Measurements from ENCODE around the gene GNG7. TPM values are rescaled to one million over a fixed set of nuclear protein-coding genes. Genes with fewer than 3 reads are reported as not detected.
A peak's percentile ranks its signal among the peaks of the same experiment; 100 is the strongest.

GNG7 gene
- polyA plus RNA-seq (2011; rRNA removed) = 0.56 and 0.57 TPM in 2 replicates
- 0.30 and 0.32 TPM in 2 replicates for polyA minus RNA-seq (2011; rRNA and poly(A)+ RNA removed)

- H3K27me3 ChIP-seq (ENCODE audit: control insufficient read depth, insufficient read depth, low read length) = peaks cover 27% of the 10 kb centered on the region
- CTCF ChIA-PET = interaction anchor here (1.0 kb wide), 1 partner anchor 65 kb away, joined by 4 read pairs; no protein-coding TSS in a partner anchor
- peak within 1 kb of the TSS; percentile 59 for H3K4me3 ChIP-seq (ENCODE audit: low read depth, low read length)
- no peak for DNase-seq (ENCODE audit: low read depth, low spot score)
- no peak for TF ChIP-seq CTCF (IDR thresholded peaks at IDR 0.05; ENCODE audit: low read depth, low read length)
- no peaks in the 10 kb centered on the region for H3K9me3 ChIP-seq (ENCODE audit: control insufficient read depth, insufficient read depth, low read length)
- no peak within 1 kb of the TSS for H3K27ac ChIP-seq (ENCODE audit: low read depth, low read length)
- POLR2A ChIA-PET = interaction anchor here (0.6 kb wide), 1 partner anchor 302 kb away, joined by 3 read pairs; no protein-coding TSS in a partner anchor
Measured at GRCh38 chr19:2702170-2703076, at the start of gene GNG7. Gene GNG7, minus strand, starts transcription at chr19:2702694. Its CDS starts 182,006 bp downstream, at chr19:2520688.

- POLR2A ChIA-PET = no interaction called here
Measured at GRCh38 chr19:2751438-2751830, 48.9 kb upstream of the GNG7 start.

GRCh38 chr19:2750808-2751437 lies 48.4 kb upstream of the GNG7 start:
- no peaks in the 10 kb centered on the region; the same call in 1 of the 2 replicates for H3K9me3 ChIP-seq (ENCODE audit: control insufficient read depth, insufficient read depth, low read length)

More at GRCh38 chr19:2751438-2751830, 48.9 kb upstream of the GNG7 start:
- TF ChIP-seq CTCF (IDR thresholded peaks at IDR 0.05; ENCODE audit: low read depth, low read length) = no peak
- no peak for DNase-seq (ENCODE audit: low read depth, low spot score)
- Histone ChIP-seq H3K4me3 (ENCODE audit: low read depth, low read length) (no peak overlapping the region), H3K27ac (ENCODE audit: low read depth, low read length) (no peak overlapping the region), H3K9me3 (ENCODE audit: control insufficient read depth, insufficient read depth, low read length) (no peaks in the 10 kb centered on the region; the same call in 1 of the 2 replicates), H3K27me3 (ENCODE audit: control insufficient read depth, insufficient read depth, low read length) (no peaks in the 10 kb centered on the region)
- CTCF ChIA-PET = interaction anchor here (2.1 kb wide), 1 partner anchor 103 kb away, joined by 16 read pairs; no protein-coding TSS in a partner anchor

GRCh38 chr19:2747349-2747748 lies 44.9 kb upstream of the GNG7 start:
- Histone ChIP-seq H3K27ac (ENCODE audit: low read depth, low read length) (no peak overlapping the region), H3K9me3 (ENCODE audit: control insufficient read depth, insufficient read depth, low read length) (no peaks in the 10 kb centered on the region; the same call in 1 of the 2 replicates), H3K4me3 (ENCODE audit: low read depth, low read length) (no peak overlapping the region), H3K27me3 (ENCODE audit: control insufficient read depth, insufficient read depth, low read length) (no peaks in the 10 kb centered on the region)
- POLR2A ChIA-PET = no interaction called here
- DNase-seq (ENCODE audit: low read depth, low spot score) = no peak
- TF ChIP-seq CTCF (IDR thresholded peaks at IDR 0.05; ENCODE audit: low read depth, low read length) = no peak
- CTCF ChIA-PET = interaction anchor here (1.2 to 5.4 kb wide), 2 partner anchors 8 to 99 kb away, joined by 3 to 76 read pairs; no protein-coding TSS in a partner anchor

More at GRCh38 chr19:2750808-2751437, 48.4 kb upstream of the GNG7 start:
- ChIA-PET CTCF (interaction anchor here (2.1 to 5.4 kb wide), 2 partner anchors 102 to 103 kb away, joined by 16 to 76 read pairs; no protein-coding TSS in a partner anchor), POLR2A (no interaction called here)
- Histone ChIP-seq H3K27me3 (ENCODE audit: control insufficient read depth, insufficient read depth, low read length) (no peaks in the 10 kb centered on the region), H3K27ac (ENCODE audit: low read depth, low read length) (no peak overlapping the region), H3K4me3 (ENCODE audit: low read depth, low read length) (no peak overlapping the region)
- TF ChIP-seq CTCF (IDR thresholded peaks at IDR 0.05; ENCODE audit: low read depth, low read length) = no peak
- no peak for DNase-seq (ENCODE audit: low read depth, low spot score)
